ENCODE data around the gene MRPL57. TPM values are rescaled to one million over a fixed set of nuclear protein-coding genes. Genes with fewer than 3 reads are reported as not detected.

Gene MRPL57
- total RNA-seq, 1 experiment from 2014 or later, result 26.3 TPM

GRCh38 chr13:21225082-21225481, 48.6 kb downstream of the MRPL57 start:
- intact Hi-C loops (cut with micrococcal nuclease), result no loop called here
- POLR2A ChIA-PET, result no interaction called here
- no peak overlapping the region for H3K9ac ChIP-seq (ENCODE audit: low read length)
- CTCF ChIA-PET, result no interaction called here
- no peak overlapping the region for H3K4me3 ChIP-seq (replicated peaks in 1 of 2; ENCODE audit: low read depth in 1 of 2, low read length in 2 of 2)
- no peaks in the 10 kb centered on the region for H4K20me1 ChIP-seq (ENCODE audit: insufficient read depth)
- H3K9me3 ChIP-seq (ENCODE audit: control insufficient read depth in 1 of 2, insufficient read depth in 1 of 2, low read depth in 1 of 2, low read length in 2 of 2), result peaks cover 7 to 16% of the 10 kb centered on the region in 2 experiments; a peak in 2 of 4 replicates
- BruUV-seq (replicated peaks), result no TSS peak
- H3K27me3 ChIP-seq (ENCODE audit: insufficient read depth, low read length), result no peaks in the 10 kb centered on the region
- no peaks in the 10 kb centered on the region for H3K79me2 ChIP-seq (ENCODE audit: insufficient read depth, low read length)
- no peak for DNase-seq (ENCODE audit: low read depth, low spot score)
- H3K36me3 ChIP-seq (ENCODE audit: control insufficient read depth in 1 of 2, insufficient read depth in 2 of 2, low read length in 2 of 2), result no peaks in the 10 kb centered on the region
- H3K4me2 ChIP-seq (ENCODE audit: low read length), result no peak overlapping the region
- no peak for TF ChIP-seq SRF (IDR thresholded peaks at IDR 0.05; ENCODE audit: low read depth)
- no peak for TF ChIP-seq CBX3 (IDR thresholded peaks at IDR 0.05; ENCODE audit: low read depth)
- no peak for TF ChIP-seq JUND (IDR thresholded peaks at IDR 0.05)
- TF ChIP-seq SP1 (IDR thresholded peaks at IDR 0.05; ENCODE audit: low read depth), result no peak
- no peak for TF ChIP-seq SIN3A (IDR thresholded peaks at IDR 0.05; ENCODE audit: low read depth)
- TF ChIP-seq POLR2AphosphoS5 (IDR thresholded peaks at IDR 0.05; ENCODE audit: low read depth, low read length), result no peak
- no peak for TF ChIP-seq CTCF (IDR thresholded peaks at IDR 0.05 in 2 of 3, conservative IDR thresholded peaks at IDR 0.05 in 1 of 3; ENCODE audit: borderline replicate concordance in 1 of 3, insufficient read depth in 1 of 3, low read depth in 2 of 3, low read length in 2 of 3)
- TF ChIP-seq RAD21 (IDR thresholded peaks at IDR 0.05; ENCODE audit: low read depth), result no peak
- TF ChIP-seq ZFX (IDR thresholded peaks at IDR 0.05), result no peak
- no peak for TF ChIP-seq ELF1 (IDR thresholded peaks at IDR 0.05; ENCODE audit: borderline replicate concordance, low read depth)
- TF ChIP-seq ZNF274 (IDR thresholded peaks at IDR 0.05; ENCODE audit: low read depth, low read length), result no peak
- no peak for TF ChIP-seq EGR1 (IDR thresholded peaks at IDR 0.05; ENCODE audit: low read depth)
- no peak for TF ChIP-seq TCF7L2 (IDR thresholded peaks at IDR 0.05; ENCODE audit: borderline replicate concordance, extremely low read depth, insufficient read depth, insufficient read length)
- no peak for TF ChIP-seq YY1 (IDR thresholded peaks at IDR 0.05; ENCODE audit: extremely low read depth, insufficient replicate concordance, low read depth, low read length)
- TF ChIP-seq EZH2 (IDR thresholded peaks at IDR 0.05), result no peak
- no peak for TF ChIP-seq ATF3 (IDR thresholded peaks at IDR 0.05)
- TF ChIP-seq, protein P1, sequence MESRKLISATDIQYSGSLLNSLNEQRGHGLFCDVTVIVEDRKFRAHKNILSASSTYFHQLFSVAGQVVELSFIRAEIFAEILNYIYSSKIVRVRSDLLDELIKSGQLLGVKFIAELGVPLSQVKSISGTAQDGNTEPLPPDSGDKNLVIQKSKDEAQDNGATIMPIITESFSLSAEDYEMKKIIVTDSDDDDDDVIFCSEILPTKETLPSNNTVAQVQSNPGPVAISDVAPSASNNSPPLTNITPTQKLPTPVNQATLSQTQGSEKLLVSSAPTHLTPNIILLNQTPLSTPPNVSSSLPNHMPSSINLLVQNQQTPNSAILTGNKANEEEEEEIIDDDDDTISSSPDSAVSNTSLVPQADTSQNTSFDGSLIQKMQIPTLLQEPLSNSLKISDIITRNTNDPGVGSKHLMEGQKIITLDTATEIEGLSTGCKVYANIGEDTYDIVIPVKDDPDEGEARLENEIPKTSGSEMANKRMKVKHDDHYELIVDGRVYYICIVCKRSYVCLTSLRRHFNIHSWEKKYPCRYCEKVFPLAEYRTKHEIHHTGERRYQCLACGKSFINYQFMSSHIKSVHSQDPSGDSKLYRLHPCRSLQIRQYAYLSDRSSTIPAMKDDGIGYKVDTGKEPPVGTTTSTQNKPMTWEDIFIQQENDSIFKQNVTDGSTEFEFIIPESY (IDR thresholded peaks at IDR 0.05; ENCODE audit: extremely low read depth, insufficient replicate concordance, low read length), result no peak
- no peak for TF ChIP-seq POLR2A (IDR thresholded peaks at IDR 0.05; ENCODE audit: borderline replicate concordance, extremely low read depth, insufficient read depth, insufficient read length)
- no peak for TF ChIP-seq FOSL1 (IDR thresholded peaks at IDR 0.05; ENCODE audit: low read depth)
- H3K4me1 ChIP-seq (ENCODE audit: control insufficient read depth in 1 of 2, insufficient read depth in 2 of 2, low read length in 2 of 2), result no peaks in the 10 kb centered on the region
- no peak for ATAC-seq
- RAD21 ChIA-PET (ENCODE audit: low non-redundant PET in 1 of 2, low total read pairs in 2 of 2, uncharacterized antibody in 2 of 2, unreplicated experiment in 2 of 2), result no interaction called here
- no peak overlapping the region for H2AFZ ChIP-seq (ENCODE audit: low read depth, low read length, poor library complexity, severe bottlenecking)
- H3K27ac ChIP-seq (ENCODE audit: low read depth, low read length), result no peak overlapping the region
- H3K9me2 ChIP-seq (ENCODE audit: insufficient read depth), result no peaks in the 10 kb centered on the region
